Measurements from ENCODE around the gene PRPF40B.
"Not testable (repeated sequence)": the region's sequence is repeated elsewhere in the genome, so short reads cannot be mapped to it uniquely, and the experiment has no call there.

PRPF40B gene

GRCh38 chr12:49609875-49610154, 13.5 kb upstream of the PRPF40B start:
- DNase-seq = no peak

GRCh38 chr12:49610785-49611184, 12.6 kb upstream of the PRPF40B start:
- not testable (repeated sequence) for DNase-seq

- no peak for DNase-seq
Measured at GRCh38 chr12:49612210-49612609, 11.2 kb upstream of the PRPF40B start.

- DNase-seq = no peak
Measured at GRCh38 chr12:49615725-49616124, 7.6 kb upstream of the PRPF40B start.

GRCh38 chr12:49616533-49617219, 6.7 kb upstream of the PRPF40B start:
- DNase-seq = no peak

GRCh38 chr12:49618576-49618975, 4.8 kb upstream of the PRPF40B start:
- DNase-seq = no peak

GRCh38 chr12:49619286-49619685, 4.1 kb upstream of the PRPF40B start:
- no peak for DNase-seq

- no peak for DNase-seq
Measured at GRCh38 chr12:49621651-49622500, 1.5 kb upstream of the PRPF40B start.

GRCh38 chr12:49622501-49623141, 740 bp upstream of the PRPF40B start:
- peak; percentile 34 for DNase-seq

GRCh38 chr12:49624921-49625577, 1.7 kb downstream of the PRPF40B start:
- DNase-seq = no peak

- no peak for DNase-seq
Measured at GRCh38 chr12:49626169-49626835, 2.9 kb downstream of the PRPF40B start.

- no peak for DNase-seq
Measured at GRCh38 chr12:49626836-49627235, 3.5 kb downstream of the PRPF40B start.

GRCh38 chr12:49627752-49628360, 4.5 kb downstream of the PRPF40B start:
- no peak for DNase-seq

GRCh38 chr12:49631336-49631907, 8.1 kb downstream of the PRPF40B start:
- no peak for DNase-seq

- no peak for DNase-seq
Measured at GRCh38 chr12:49632401-49632800, 9.0 kb downstream of the PRPF40B start.

- no peak for DNase-seq
Measured at GRCh38 chr12:49632986-49633702, 9.8 kb downstream of the PRPF40B start.

GRCh38 chr12:49633703-49634345, 10.5 kb downstream of the PRPF40B start:
- no peak for DNase-seq

GRCh38 chr12:49635036-49635435, 11.7 kb downstream of the PRPF40B start:
- DNase-seq = no peak

GRCh38 chr12:49635656-49636055, 12.3 kb downstream of the PRPF40B start:
- no peak for DNase-seq

GRCh38 chr12:49636574-49636973, 13.2 kb downstream of the PRPF40B start:
- no peak for DNase-seq

Data from T-helper 9 cell (primary cell).